GM12878 (cell line): ENCODE data around the gene TPRN. TPM values are rescaled to one million over a fixed set of nuclear protein-coding genes. Genes with fewer than 3 reads are reported as not detected.

Experiments
- BCL11A ChIP-seq: IDR thresholded peaks from 2 replicates; pipeline ENCODE4 v1.6.1; 2011; ENCODE audit warnings: low read depth, low read length
- BCL3 ChIP-seq: IDR thresholded peaks from 2 replicates; pipeline ENCODE4 v1.6.1; 2011; ENCODE audit warnings: borderline replicate concordance, low read depth, mild to moderate bottlenecking, moderate library complexity, low read length; ENCODE audit not compliant: insufficient read depth, poor library complexity, severe bottlenecking
- CBX3 ChIP-seq: fragments of 200-600 bp; sonication (generic); IDR thresholded peaks from 2 replicates; pipeline ENCODE4 v1.6.1; 2016; ENCODE audit warnings: low read depth, borderline replicate concordance
- CHD4 ChIP-seq: fragments of 200-600 bp; sonication (generic); IDR thresholded peaks from 2 replicates; pipeline ENCODE4 v1.6.1; 2016; ENCODE audit warnings: mild to moderate bottlenecking
- CREM ChIP-seq: IDR thresholded peaks from 2 replicates; pipeline ENCODE4 v1.6.1; 2014; ENCODE audit warnings: antibody characterized with exemption, low read depth
- JUND ChIP-seq: IDR thresholded peaks from 2 replicates; pipeline ENCODE4 v1.6.1; 2012; ENCODE audit warnings: low read depth, mild to moderate bottlenecking, low read length, improper control_type of control experiment, moderate library complexity
- KAT2A ChIP-seq: conservative IDR thresholded peaks from 2 replicates; pipeline ENCODE4 v1.6.1; 2011; ENCODE audit warnings: low read depth, low read length; ENCODE audit not compliant: control insufficient read depth
- KDM1A ChIP-seq: fragments of 200-600 bp; sonication (generic); IDR thresholded peaks from 2 replicates; pipeline ENCODE4 v1.6.1; 2016; ENCODE audit warnings: borderline replicate concordance
- KLF5 ChIP-seq: fragments of 450-650 bp; IDR thresholded peaks from 2 replicates; pipeline ENCODE4 v1.6.1; 2014; ENCODE audit warnings: mild to moderate bottlenecking; ENCODE audit not compliant: partially characterized antibody
- MXI1 ChIP-seq: fragments of 150-350 bp; IDR thresholded peaks from 2 replicates; pipeline ENCODE4 v1.6.1; 2011; ENCODE audit warnings: low read depth, mild to moderate bottlenecking, inconsistent platforms, low read length, improper control_type of control experiment
- POLR2A ChIP-seq: IDR thresholded peaks from 2 replicates; pipeline ENCODE4 v1.6.1; 2011; ENCODE audit warnings: low read depth, mild to moderate bottlenecking, low read length
- RB1 ChIP-seq: fragments of 450-650 bp; formaldehyde crosslinking; IDR thresholded peaks from 2 replicates; pipeline ENCODE4 v1.6.1; 2017; ENCODE audit warnings: mild to moderate bottlenecking, borderline replicate concordance
- RCOR1 ChIP-seq: conservative IDR thresholded peaks from 2 replicates; pipeline ENCODE4 v1.6.1; 2012; ENCODE audit warnings: low read depth, low read length, improper control_type of control experiment
- TAF1 ChIP-seq: IDR thresholded peaks from 2 replicates; pipeline ENCODE4 v1.6.1; 2011; ENCODE audit warnings: mild to moderate bottlenecking, low read depth, low read length, borderline replicate concordance
- TARDBP ChIP-seq: IDR thresholded peaks from 2 replicates; pipeline ENCODE4 v1.6.1; 2016; ENCODE audit warnings: borderline replicate concordance
- USF2 ChIP-seq: IDR thresholded peaks from 2 replicates; pipeline ENCODE4 v1.6.1; 2011; ENCODE audit warnings: low read depth, low read length, improper control_type of control experiment, borderline replicate concordance
- WRNIP1 ChIP-seq: IDR thresholded peaks from 2 replicates; pipeline ENCODE4 v1.6.1; 2011; ENCODE audit warnings: low read depth, low read length, improper control_type of control experiment, borderline replicate concordance
- ZBTB4 ChIP-seq: fragments of 450-650 bp; formaldehyde crosslinking; IDR thresholded peaks from 2 replicates; pipeline ENCODE4 v1.4.0; 2022; ENCODE audit warnings: mild to moderate bottlenecking, moderate library complexity
- ZBTB40 ChIP-seq: fragments of 450-650 bp; IDR thresholded peaks from 2 replicates; pipeline ENCODE4 v1.6.1; 2016; ENCODE audit warnings: mild to moderate bottlenecking, moderate library complexity, borderline replicate concordance
- ZNF274 ChIP-seq: IDR thresholded peaks from one replicate; pipeline ENCODE4 v1.8.0; 2011; ENCODE audit not compliant: insufficient read length, insufficient read depth
- ZZZ3 ChIP-seq: IDR thresholded peaks from 2 replicates; pipeline ENCODE4 v1.6.1; 2011; ENCODE audit warnings: low read depth; ENCODE audit not compliant: control insufficient read depth, insufficient read length
- polyA plus RNA-seq, 11 experiments: library from polyadenylated mRNA; depleted of rRNA in 4 of 11; unstranded in 6 of 11; stranded (reverse) in 5 of 11; fragments of >200 nt; fragmentation: Nextera tagmentation in 4 of 11; fragmentation: Illumina TruSeq in 1 of 11; extraction: Ambion mirVana in 4 of 11; extraction: Trizol in 1 of 11; gene quantifications; 1 replicate in 1 of 11; 2 replicates in 10 of 11; pipeline versions ENCODE4 v1.2.1 to v1.2.3, GENCODE V29; 2011 to 2016; ENCODE audit warnings: inconsistent platforms in 2 of 11, missing spikeins in 2 of 11, low read depth in 1 of 11
- total RNA-seq, 4 experiments: library from RNA; depleted of rRNA in 3 of 4; stranded (reverse); fragments of >200 nt in 3 of 4; fragmentation: Illumina TruSeq in 1 of 4; extraction: Trizol in 1 of 4; gene quantifications; 2 replicates each; pipeline versions ENCODE4 v1.2.1 to v1.2.3, GENCODE V29; 2013 to 2021

Gene TPRN
- total and polyA plus RNA-seq, 10 of the 15 experiments (the other 5 are each of a cell fraction or from before 2014, with no cell fraction given) = 0.18 to 19.5 (median 3.1) TPM

GRCh38 chr9:137236238-137236935, 35.8 kb upstream of the TPRN start (continued):
- TF ChIP-seq ZZZ3 (no peak), MXI1 (peak; percentile 62; the same call in 1 of the 2 replicates), USF2 (no peak; the same call in 1 of the 2 replicates), TARDBP (0 out of 2 replicates have a peak, but pooled peaks have one; percentile 24), KDM1A (no peak), CHD4 (no peak), ZBTB40 (no peak), RCOR1 (no peak), POLR2A (no peak), BCL11A (no peak), CBX3 (no peak), KAT2A (no peak), CREM (peak; percentile 23; the same call in 1 of the 2 replicates), TAF1 (no peak), KLF5 (no peak), RB1 (peak; percentile 86; the same call in 1 of the 2 replicates), BCL3 (no peak), ZNF274 (no peak), WRNIP1 (no peak), ZBTB4 (CRISPR knock-in tag) (no peak), JUND (0 out of 2 replicates have a peak, but pooled peaks have one; percentile 21)
